Astrocyte of the cerebellum (primary cell): ENCODE measurements around the gene PYY.
"Not testable (repeated sequence)": the region's sequence is repeated elsewhere in the genome, so short reads cannot be mapped to it uniquely, and the experiment has no call there.

Experiments used
- DNase-seq: peaks from one replicate; pipeline ENCODE4 v3.0.0-alpha.2; 2011; ENCODE audit warnings: low read depth
- H3K4me3 ChIP-seq: 2 replicates; pipeline ENCODE4 v1.5.1; 2011; ENCODE audit warnings: mild to moderate bottlenecking, low read depth, low read length, moderate library complexity
- CTCF ChIP-seq: IDR thresholded peaks from 2 replicates; pipeline ENCODE4 v1.5.1; 2012; ENCODE audit warnings: low read length, low read depth, moderate library complexity, mild to moderate bottlenecking; ENCODE audit errors: missing control alignments
- in situ Hi-C: cut with HindIII; loops from 2 replicates; pipeline ENCODE4 v1.10.0; 2017; ENCODE audit warnings: low sequenced_read_pairs

The PYY gene

GRCh38 chr17:43970366-43970765, 16.6 kb upstream of the PYY start:
- DNase-seq = no peak
- in situ Hi-C loops = no loop called here
- H3K4me3 ChIP-seq = no peak overlapping the region
- no peak for TF ChIP-seq CTCF

GRCh38 chr17:43967251-43967875, 13.6 kb upstream of the PYY start:
- no peak for TF ChIP-seq CTCF
- DNase-seq = no peak
- no peak overlapping the region for H3K4me3 ChIP-seq
- in situ Hi-C loops = no loop called here

- no peak for TF ChIP-seq CTCF
- in situ Hi-C loops = no loop called here
- no peak for DNase-seq
- no peak overlapping the region for H3K4me3 ChIP-seq
Observed at GRCh38 chr17:43966276-43966675, 12.5 kb upstream of the PYY start.

- TF ChIP-seq CTCF = no peak
- in situ Hi-C loops = no loop called here
- DNase-seq = no peak
- no peak overlapping the region for H3K4me3 ChIP-seq
Observed at GRCh38 chr17:43962479-43962878, 8.7 kb upstream of the PYY start.

GRCh38 chr17:43961954-43962353, 8.2 kb upstream of the PYY start:
- no peak overlapping the region for H3K4me3 ChIP-seq
- in situ Hi-C loops = no loop called here
- TF ChIP-seq CTCF = no peak
- DNase-seq = no peak

GRCh38 chr17:43961292-43961691, 7.6 kb upstream of the PYY start:
- H3K4me3 ChIP-seq, DNase-seq, in situ Hi-C loops: not testable (repeated sequence)

GRCh38 chr17:43958748-43959352, 5.1 kb upstream of the PYY start:
- in situ Hi-C loops = no loop called here

More at GRCh38 chr17:43958748-43959352, 5.1 kb upstream of the PYY start:
- no peak for TF ChIP-seq CTCF
- DNase-seq = no peak
- no peak overlapping the region for H3K4me3 ChIP-seq
